Endothelial cell (in vitro differentiated cells): ENCODE measurements around the gene C6orf120. TPM values are rescaled to one million over a fixed set of nuclear protein-coding genes. Genes with fewer than 3 reads are reported as not detected.

ENCODE experiments used
- DNase-seq: peaks from one replicate; pipeline ENCODE4 v3.0.0; 2021; ENCODE audit warnings: low spot score
- H3K27ac Mint-ChIP-seq: one replicate; pipeline ENCODE4 v1.8.0; 2021; ENCODE audit warnings: mixed read lengths, inconsistent platforms; ENCODE audit not compliant: unreplicated experiment
- H3K27me3 Mint-ChIP-seq: one replicate; pipeline ENCODE4 v1.8.0; 2021; ENCODE audit warnings: mild to moderate bottlenecking, moderate library complexity, mixed read lengths, inconsistent platforms; ENCODE audit not compliant: unreplicated experiment
- H3K36me3 Mint-ChIP-seq: one replicate; pipeline ENCODE4 v1.8.0; 2021; ENCODE audit warnings: mild to moderate bottlenecking, low read depth, mixed read lengths, inconsistent platforms; ENCODE audit not compliant: unreplicated experiment
- H3K4me1 Mint-ChIP-seq: one replicate; pipeline ENCODE4 v1.8.0; 2021; ENCODE audit warnings: mild to moderate bottlenecking, mixed read lengths, inconsistent platforms; ENCODE audit not compliant: unreplicated experiment
- H3K4me3 Mint-ChIP-seq: one replicate; pipeline ENCODE4 v1.8.0; 2021; ENCODE audit warnings: mild to moderate bottlenecking, mixed read lengths, inconsistent platforms; ENCODE audit not compliant: unreplicated experiment
- H3K9me3 Mint-ChIP-seq: one replicate; pipeline ENCODE4 v1.8.0; 2021; ENCODE audit warnings: mixed read lengths, inconsistent platforms; ENCODE audit not compliant: unreplicated experiment
- CTCF ChIP-seq: fragments of 200-600 bp; sonication (generic); IDR thresholded peaks from one replicate; pipeline ENCODE4 v1.5.0; 2021; ENCODE audit warnings: antibody characterized with exemption; ENCODE audit not compliant: unreplicated experiment
- total RNA-seq: library from RNA; stranded (reverse); fragmentation: NEBNext Ultra II Directional; extraction: Animal tissue kit (Norgen Biotek cat#: 25700); gene quantifications from one replicate; pipeline ENCODE4 v1.2.1, GENCODE V29; 2021; ENCODE audit not compliant: unreplicated experiment

C6orf120 gene
- total RNA-seq, 1 donor from 2014 or later = 34.2 TPM

GRCh38 chr6:169724494-169725124 lies 22.7 kb downstream of the C6orf120 start, which contains the start of gene PHF10:
Gene PHF10, minus strand, starts transcription at chr6:169724500. Its CDS starts 569 bp downstream, at chr6:169723931.
- H3K27ac Mint-ChIP-seq = peak within 1 kb of the TSS; percentile 79
- no peak for TF ChIP-seq CTCF
- peak; percentile 68 for DNase-seq

GRCh38 chr6:169725125-169726048 lies 23.5 kb downstream of the C6orf120 start:
- peaks cover 25% of the 10 kb centered on the region for H3K4me1 Mint-ChIP-seq
- H3K4me3 Mint-ChIP-seq = peak overlapping the region; percentile 93
- no peaks in the 10 kb centered on the region for H3K9me3 Mint-ChIP-seq

More at GRCh38 chr6:169724494-169725124, 22.7 kb downstream of the C6orf120 start, which contains the start of gene PHF10:
- H3K9me3 Mint-ChIP-seq = no peaks in the 10 kb centered on the region
- peak within 1 kb of the TSS; percentile 93 for H3K4me3 Mint-ChIP-seq
- peaks cover 5% of the 10 kb centered on the region for H3K36me3 Mint-ChIP-seq
- H3K4me1 Mint-ChIP-seq = peaks cover 25% of the 10 kb centered on the region
- peaks cover 8% of the 10 kb centered on the region for H3K27me3 Mint-ChIP-seq

GRCh38 chr6:169726049-169726400 lies 24.1 kb downstream of the C6orf120 start:
- no peak for TF ChIP-seq CTCF
- Mint-ChIP-seq H3K4me3 (peak overlapping the region; percentile 93), H3K36me3 (peaks cover 5% of the 10 kb centered on the region), H3K9me3 (no peaks in the 10 kb centered on the region), H3K4me1 (peaks cover 25% of the 10 kb centered on the region), H3K27ac (no peak overlapping the region), H3K27me3 (peaks cover 8% of the 10 kb centered on the region)
- DNase-seq = no peak

More at GRCh38 chr6:169725125-169726048, 23.5 kb downstream of the C6orf120 start:
- peaks cover 5% of the 10 kb centered on the region for H3K36me3 Mint-ChIP-seq
- H3K27ac Mint-ChIP-seq = peak overlapping the region; percentile 79
- peak; percentile 39 for DNase-seq
- no peak for TF ChIP-seq CTCF
- H3K27me3 Mint-ChIP-seq = peaks cover 8% of the 10 kb centered on the region

GRCh38 chr6:169726963-169727362 lies 25.0 kb downstream of the C6orf120 start:
- peaks cover 8% of the 10 kb centered on the region for H3K27me3 Mint-ChIP-seq
- no peak for TF ChIP-seq CTCF
- H3K36me3 Mint-ChIP-seq = peaks cover 5% of the 10 kb centered on the region
- DNase-seq = no peak
- H3K9me3 Mint-ChIP-seq = no peaks in the 10 kb centered on the region
- H3K4me3 Mint-ChIP-seq = no peak overlapping the region
- peaks cover 25% of the 10 kb centered on the region for H3K4me1 Mint-ChIP-seq
- no peak overlapping the region for H3K27ac Mint-ChIP-seq
